Measurements from ENCODE around the gene PTPRB.

PTPRB gene

DNA sequence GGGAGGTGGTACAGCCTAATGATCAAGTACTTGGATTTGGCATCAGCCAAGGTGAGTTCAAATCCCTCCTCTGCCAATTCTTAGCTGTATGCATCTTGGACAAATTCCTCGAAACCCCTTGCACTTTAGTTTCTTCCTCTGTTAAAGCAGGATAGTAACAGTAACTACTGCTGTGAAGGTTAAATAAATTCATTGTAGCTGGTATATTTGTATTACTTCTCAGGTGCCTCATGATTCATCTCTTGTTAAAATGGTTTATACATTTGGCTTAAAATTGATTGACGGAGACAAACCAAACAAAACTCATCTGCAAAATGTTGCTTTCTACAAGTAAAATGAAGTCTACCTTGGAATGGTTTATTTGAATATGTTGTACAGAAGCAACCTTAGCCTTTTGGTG is 2.3 kb upstream of the PTPRB start:
- no peak overlapping the region for H3K4me3 ChIP-seq (ENCODE audit: low read depth, low read length)
- TF ChIP-seq, protein P1, sequence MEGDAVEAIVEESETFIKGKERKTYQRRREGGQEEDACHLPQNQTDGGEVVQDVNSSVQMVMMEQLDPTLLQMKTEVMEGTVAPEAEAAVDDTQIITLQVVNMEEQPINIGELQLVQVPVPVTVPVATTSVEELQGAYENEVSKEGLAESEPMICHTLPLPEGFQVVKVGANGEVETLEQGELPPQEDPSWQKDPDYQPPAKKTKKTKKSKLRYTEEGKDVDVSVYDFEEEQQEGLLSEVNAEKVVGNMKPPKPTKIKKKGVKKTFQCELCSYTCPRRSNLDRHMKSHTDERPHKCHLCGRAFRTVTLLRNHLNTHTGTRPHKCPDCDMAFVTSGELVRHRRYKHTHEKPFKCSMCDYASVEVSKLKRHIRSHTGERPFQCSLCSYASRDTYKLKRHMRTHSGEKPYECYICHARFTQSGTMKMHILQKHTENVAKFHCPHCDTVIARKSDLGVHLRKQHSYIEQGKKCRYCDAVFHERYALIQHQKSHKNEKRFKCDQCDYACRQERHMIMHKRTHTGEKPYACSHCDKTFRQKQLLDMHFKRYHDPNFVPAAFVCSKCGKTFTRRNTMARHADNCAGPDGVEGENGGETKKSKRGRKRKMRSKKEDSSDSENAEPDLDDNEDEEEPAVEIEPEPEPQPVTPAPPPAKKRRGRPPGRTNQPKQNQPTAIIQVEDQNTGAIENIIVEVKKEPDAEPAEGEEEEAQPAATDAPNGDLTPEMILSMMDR (IDR thresholded peaks at IDR 0.05; ENCODE audit: insufficient read depth, low read length, missing control alignments): no peak
- ChIA-PET CTCF (no interaction called here), POLR2A (interaction anchor here (1.5 kb wide), 1 partner anchor 19 kb away, joined by 4 read pairs; no protein-coding TSS in a partner anchor)
- no peak for DNase-seq (ENCODE audit: low read depth, low spot score)

DNA sequence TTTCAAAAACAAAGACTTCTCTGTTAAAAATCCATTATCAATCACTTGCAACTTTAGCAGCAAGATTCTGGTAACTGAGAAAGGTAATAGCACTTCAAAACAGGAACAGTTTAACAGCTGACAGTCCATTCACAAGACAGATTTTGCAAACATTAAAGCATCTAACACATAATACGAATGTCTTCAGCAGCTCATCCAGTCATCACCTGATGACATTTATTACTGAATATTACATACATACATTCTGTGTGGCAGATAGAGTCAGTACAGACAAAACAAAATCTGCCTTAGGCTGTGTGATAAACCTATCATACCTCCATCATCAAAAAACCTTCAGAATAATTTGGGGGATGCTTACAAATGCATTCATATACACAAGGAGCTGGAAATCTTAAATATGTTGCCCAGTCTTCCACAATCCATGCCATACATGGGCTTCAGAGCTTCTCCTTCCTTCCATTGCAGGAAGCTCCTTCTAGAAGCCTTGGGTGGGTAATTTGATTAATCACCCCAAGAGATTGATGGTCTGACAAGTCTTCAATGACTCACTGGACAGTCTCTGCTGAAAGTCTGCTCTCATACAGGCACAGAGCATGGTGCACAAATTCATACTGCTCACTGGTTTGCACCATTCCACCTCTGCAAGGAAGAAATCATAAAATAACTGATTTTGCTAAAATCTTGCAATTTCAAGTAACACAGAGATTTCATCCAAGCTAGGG is 1.6 kb upstream of the PTPRB start:
- ChIA-PET POLR2A (interaction anchor here (1.5 kb wide), 1 partner anchor 19 kb away, joined by 4 read pairs; no protein-coding TSS in a partner anchor), CTCF (no interaction called here)
- DNase-seq (ENCODE audit: low read depth, low spot score): no peak
- no peak overlapping the region for H3K4me3 ChIP-seq (ENCODE audit: low read depth, low read length)
- TF ChIP-seq, protein P1 (IDR thresholded peaks at IDR 0.05; ENCODE audit: insufficient read depth, low read length, missing control alignments): no peak

DNA sequence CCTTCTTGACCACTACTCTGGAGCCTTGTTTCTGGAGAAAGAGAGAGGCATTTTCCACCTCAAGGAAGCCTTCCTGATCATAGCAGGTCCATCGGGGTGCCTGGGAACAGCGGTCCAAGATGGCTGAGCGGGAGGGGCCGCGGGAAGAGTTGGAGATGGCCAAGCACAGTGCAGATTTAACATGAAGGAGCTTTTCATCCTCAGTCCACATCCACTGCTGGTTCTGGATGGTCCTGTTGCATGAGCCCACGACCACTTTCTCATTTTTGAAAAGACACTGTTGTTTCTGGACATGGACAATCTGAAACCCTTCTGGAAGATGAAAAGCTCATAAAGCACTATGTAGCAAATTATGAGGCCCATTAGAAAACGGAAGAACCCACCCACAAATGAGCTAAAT is 1.5 kb downstream of the PTPRB start:
- no peak for DNase-seq (ENCODE audit: low read depth, low spot score)
- TF ChIP-seq, protein P1 (IDR thresholded peaks at IDR 0.05; ENCODE audit: insufficient read depth, low read length, missing control alignments): no peak
- ChIA-PET POLR2A (no interaction called here), CTCF (interaction anchor here (0.8 to 1.0 kb wide), 2 partner anchors 21 to 84 kb away, joined by 3 to 4 read pairs; no protein-coding TSS in a partner anchor)
- H3K4me3 ChIP-seq (ENCODE audit: low read depth, low read length): no peak overlapping the region

DNA sequence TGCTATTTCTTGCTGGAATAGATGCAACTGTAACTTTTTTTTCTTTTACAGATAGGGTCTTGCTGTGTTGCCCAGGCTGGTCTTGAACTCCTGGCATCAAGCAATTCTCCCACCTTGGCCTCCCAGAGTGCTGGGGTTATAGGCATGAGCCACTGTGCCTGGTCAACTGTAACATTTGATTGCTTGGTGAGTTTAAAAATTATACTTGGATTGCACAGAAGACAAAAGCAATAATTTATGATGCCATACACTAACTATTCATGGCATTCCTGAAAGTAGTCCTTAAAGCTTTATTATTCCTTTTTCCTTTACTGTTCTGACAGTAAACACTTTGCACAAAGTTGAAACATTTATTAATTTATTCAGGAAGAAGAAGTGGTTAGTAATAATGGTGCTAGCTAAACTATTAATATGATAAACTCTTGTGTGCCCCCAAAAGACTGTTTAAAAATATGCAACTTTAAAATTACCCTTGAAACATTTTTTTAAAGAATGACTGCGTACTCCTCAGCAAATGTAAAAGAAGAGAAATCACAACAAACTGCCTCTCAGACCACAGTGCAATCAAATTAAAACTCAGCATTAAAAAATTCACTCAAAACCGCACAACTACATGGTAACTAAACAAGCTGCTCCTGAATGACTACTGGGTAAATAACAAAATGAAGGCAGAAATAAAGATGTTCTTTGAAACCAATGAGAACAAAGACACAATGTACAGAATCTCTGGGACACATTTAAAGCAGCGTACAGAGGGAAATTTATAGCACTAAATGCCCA is 8.3 kb downstream of the PTPRB start:
- no peak overlapping the region for H3K4me3 ChIP-seq (ENCODE audit: low read depth, low read length)
- ChIA-PET CTCF (interaction anchor here (0.7 to 0.9 kb wide), 2 partner anchors 24 to 61 kb away, joined by 3 read pairs; no protein-coding TSS in a partner anchor), POLR2A (no interaction called here)
- DNase-seq (ENCODE audit: low read depth, low spot score): no peak
- TF ChIP-seq, protein P1 (IDR thresholded peaks at IDR 0.05; ENCODE audit: insufficient read depth, low read length, missing control alignments): no peak

DNA sequence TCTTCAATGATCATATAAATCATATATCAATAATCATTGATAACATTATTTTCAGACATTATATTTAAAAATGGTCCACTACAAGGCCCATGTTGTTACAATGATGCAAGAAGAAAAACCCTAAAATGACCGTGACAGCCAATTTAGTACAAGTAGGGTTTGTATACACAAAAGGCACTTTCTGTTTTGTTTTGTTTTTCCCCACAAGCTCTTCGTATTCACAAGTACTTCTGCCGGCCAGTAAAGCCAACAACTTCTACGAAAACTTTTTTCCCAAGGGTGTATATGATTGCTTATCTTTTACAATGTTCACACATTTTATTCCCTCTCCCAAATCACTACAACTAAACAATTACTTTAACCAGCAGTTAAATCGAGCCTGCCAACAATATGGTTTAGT is 9.6 kb downstream of the PTPRB start:
- TF ChIP-seq, protein P1 (IDR thresholded peaks at IDR 0.05; ENCODE audit: insufficient read depth, low read length, missing control alignments): no peak
- CTCF ChIA-PET: no interaction called here
- H3K4me3 ChIP-seq (ENCODE audit: low read depth, low read length): no peak overlapping the region
- POLR2A ChIA-PET: no interaction called here
- DNase-seq (ENCODE audit: low read depth, low spot score): no peak

DNA sequence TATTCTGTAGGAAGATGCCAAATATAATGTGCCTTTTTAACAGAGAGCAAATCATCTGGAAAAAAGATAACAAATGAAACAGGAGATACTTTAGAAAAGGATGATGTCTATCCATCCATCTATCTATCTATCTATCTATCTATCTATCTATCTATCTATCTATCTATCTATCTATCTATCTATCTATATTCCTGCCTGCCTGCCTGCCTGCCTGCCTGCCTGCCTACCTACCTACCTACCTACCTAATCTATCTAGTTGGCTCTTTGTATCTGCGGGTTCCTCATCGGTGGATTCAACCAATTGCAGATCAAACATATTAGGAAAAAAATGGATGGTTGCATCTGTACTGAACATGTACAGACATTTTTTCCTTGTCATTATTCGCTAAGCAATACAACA is 11.0 kb downstream of the PTPRB start:
- no peak for DNase-seq (ENCODE audit: low read depth, low spot score)
- CTCF ChIA-PET: no interaction called here
- POLR2A ChIA-PET: no interaction called here
- H3K4me3 ChIP-seq (ENCODE audit: low read depth, low read length): no peak overlapping the region
- TF ChIP-seq, protein P1 (IDR thresholded peaks at IDR 0.05; ENCODE audit: insufficient read depth, low read length, missing control alignments): no peak
